ENCODE measurements around the gene CCR2.

GRCh38 chr3:46359733-46360493 is 6.0 kb downstream of the CCR2 start:
- no peak for TF ChIP-seq CTCF (IDR thresholded peaks at IDR 0.05)
- TF ChIP-seq POLR2AphosphoS5 (IDR thresholded peaks at IDR 0.05; ENCODE audit: low read depth, low read length): no peak
- TF ChIP-seq RAD21 (IDR thresholded peaks at IDR 0.05; ENCODE audit: low read length): no peak
- TF ChIP-seq MAX (IDR thresholded peaks at IDR 0.05; ENCODE audit: low read depth): no peak
- no peak for TF ChIP-seq YY1 (IDR thresholded peaks at IDR 0.05; ENCODE audit: low read depth)
- no peak for TF ChIP-seq EP300 (IDR thresholded peaks at IDR 0.05; ENCODE audit: borderline replicate concordance in 1 of 2, low read depth in 1 of 2, low read length in 1 of 2)
- no peak for TF ChIP-seq FOXJ3 (CRISPR knock-in tag; IDR thresholded peaks at IDR 0.05)
- no peak for TF ChIP-seq TAF1 (IDR thresholded peaks at IDR 0.05; ENCODE audit: borderline replicate concordance, low read depth, low read length)
- no peak for TF ChIP-seq NFIC (IDR thresholded peaks at IDR 0.05; ENCODE audit: borderline replicate concordance)
